ENCODE data around the gene CMTM7. TPM values are rescaled to one million over a fixed set of nuclear protein-coding genes. Genes with fewer than 3 reads are reported as not detected.

The CMTM7 gene
- total RNA-seq, 2 donors from 2014 or later = 15.6 to 33.1 TPM

DNA sequence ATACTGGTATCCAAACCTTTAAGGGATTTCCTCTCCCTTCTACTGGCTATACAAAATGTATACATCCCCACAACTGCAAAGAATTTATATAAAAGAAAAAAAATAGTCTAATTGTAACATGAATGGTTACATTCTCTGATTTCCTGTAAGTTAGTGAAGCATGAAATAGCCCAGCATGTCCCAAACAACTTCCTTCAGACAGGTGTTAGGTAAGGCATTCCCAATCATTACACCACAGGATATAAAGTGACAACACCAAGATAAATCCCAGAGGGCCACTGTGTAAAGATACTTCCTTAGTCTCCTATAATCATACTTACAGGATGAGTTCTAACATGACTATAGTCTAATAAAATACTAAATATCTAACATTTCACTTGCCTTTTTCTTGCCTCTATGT, 103.4 kb downstream of the CMTM7 start:
- Histone ChIP-seq H3K9me3 (no peaks in the 10 kb centered on the region), H3K36me3 (no peaks in the 10 kb centered on the region), H3K27ac (no peak overlapping the region), H3K27me3 (replicated peaks; ENCODE audit: insufficient read depth) (no peaks in the 10 kb centered on the region), H3K4me3 (no peak overlapping the region), H3K4me1 (replicated peaks) (no peaks in the 10 kb centered on the region)
- intact Hi-C loops (cut with DNase I) = no loop called here
- no peak for DNase-seq (ENCODE audit: low spot score)
- no peak for TF ChIP-seq POLR2AphosphoS5 (IDR thresholded peaks at IDR 0.05)
- no peak for TF ChIP-seq CTCF (IDR thresholded peaks at IDR 0.05)
- no peak for TF ChIP-seq POLR2A (IDR thresholded peaks at IDR 0.05)

GRCh38 chr3:32495609-32496008, 104.0 kb downstream of the CMTM7 start:
- Histone ChIP-seq H3K27me3 (replicated peaks; ENCODE audit: insufficient read depth) (no peaks in the 10 kb centered on the region), H3K4me3 (no peak overlapping the region), H3K4me1 (replicated peaks) (no peaks in the 10 kb centered on the region), H3K27ac (no peak overlapping the region), H3K9me3 (no peaks in the 10 kb centered on the region), H3K36me3 (no peaks in the 10 kb centered on the region)
- intact Hi-C loops (cut with DNase I) = no loop called here
- DNase-seq (ENCODE audit: low spot score) = no peak
- TF ChIP-seq POLR2A (IDR thresholded peaks at IDR 0.05) = no peak
- TF ChIP-seq POLR2AphosphoS5 (IDR thresholded peaks at IDR 0.05) = no peak
- TF ChIP-seq CTCF (IDR thresholded peaks at IDR 0.05) = no peak
- 68% methylated on average over 2 of the region's 2 CpGs for WGBS

DNA sequence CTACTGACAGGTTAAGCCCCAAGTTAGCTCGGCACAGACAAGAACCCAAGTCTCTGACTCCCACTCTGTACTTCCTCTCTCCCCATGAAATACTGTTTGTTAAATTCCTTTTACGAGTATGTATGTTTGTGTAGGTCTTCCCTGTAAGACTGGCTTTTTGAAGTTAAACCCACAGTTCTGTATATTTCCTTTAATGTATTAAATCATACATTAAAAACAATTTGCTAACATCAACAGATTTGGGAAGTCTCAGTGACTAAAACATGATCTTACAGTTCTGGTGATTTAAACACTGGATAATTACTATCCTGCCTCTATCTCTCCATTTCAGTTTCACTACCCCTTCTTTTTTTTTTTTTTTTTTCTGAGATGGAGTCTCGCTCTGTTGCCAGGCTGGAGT, 106.6 kb downstream of the CMTM7 start:
- WGBS = 79% methylated on average over 3 of the region's 3 CpGs
- intact Hi-C loops (cut with DNase I) = no loop called here
- Histone ChIP-seq H3K4me3 (no peak overlapping the region), H3K36me3 (no peaks in the 10 kb centered on the region), H3K9me3 (no peaks in the 10 kb centered on the region), H3K27ac (no peak overlapping the region), H3K27me3 (replicated peaks; ENCODE audit: insufficient read depth) (no peaks in the 10 kb centered on the region), H3K4me1 (replicated peaks) (no peaks in the 10 kb centered on the region)
- TF ChIP-seq CTCF (IDR thresholded peaks at IDR 0.05) = no peak
- TF ChIP-seq POLR2AphosphoS5 (IDR thresholded peaks at IDR 0.05) = no peak
- no peak for TF ChIP-seq POLR2A (IDR thresholded peaks at IDR 0.05)
- DNase-seq (ENCODE audit: low spot score) = no peak

DNA sequence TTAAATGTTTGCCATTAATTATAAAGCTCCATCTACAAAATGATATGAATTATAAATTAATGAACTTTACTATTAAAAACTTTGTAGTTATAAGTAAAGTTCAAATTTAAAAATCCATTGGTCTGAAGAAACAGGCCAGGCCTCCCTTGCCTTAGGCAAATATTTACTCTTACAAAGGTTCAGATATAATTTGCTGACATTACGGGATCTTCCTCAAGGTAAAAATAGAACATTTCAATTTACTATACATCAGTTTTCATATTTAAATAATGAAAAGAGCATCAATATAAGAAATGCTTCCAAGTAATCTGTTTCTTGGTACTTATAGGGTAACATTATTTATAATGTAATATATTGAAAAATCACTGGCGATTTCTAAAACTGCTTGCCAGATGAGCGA, 107.3 kb downstream of the CMTM7 start:
- Histone ChIP-seq H3K4me1 (replicated peaks) (no peaks in the 10 kb centered on the region), H3K27ac (no peak overlapping the region), H3K9me3 (no peaks in the 10 kb centered on the region), H3K36me3 (no peaks in the 10 kb centered on the region), H3K27me3 (replicated peaks; ENCODE audit: insufficient read depth) (no peaks in the 10 kb centered on the region), H3K4me3 (no peak overlapping the region)
- TF ChIP-seq CTCF (IDR thresholded peaks at IDR 0.05) (no peak), POLR2A (IDR thresholded peaks at IDR 0.05) (no peak), POLR2AphosphoS5 (IDR thresholded peaks at IDR 0.05) (no peak)
- 85% methylated on average over 3 of the region's 3 CpGs for WGBS
- intact Hi-C loops (cut with DNase I) = no loop called here
- no peak for DNase-seq (ENCODE audit: low spot score)

DNA sequence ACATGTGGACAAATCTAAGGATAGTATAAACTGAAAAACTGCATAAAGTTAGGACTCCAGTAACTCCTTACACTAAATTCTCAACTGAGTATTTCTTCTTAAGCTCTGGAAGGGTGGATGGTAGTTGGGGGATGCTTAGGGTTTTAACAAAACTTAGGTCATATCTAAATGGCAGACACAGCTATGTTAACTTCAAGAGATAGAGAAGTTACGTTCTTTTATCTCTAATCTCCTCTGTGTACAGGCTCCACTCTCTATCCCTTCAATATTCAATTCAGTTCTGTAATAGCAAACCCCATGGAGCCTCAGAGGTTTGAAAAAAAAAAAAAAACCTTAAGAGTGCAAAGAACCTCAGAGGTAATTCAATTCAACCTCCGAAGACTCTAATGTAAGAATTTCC, 107.9 kb downstream of the CMTM7 start:
- no peak overlapping the region for H3K27ac ChIP-seq

More for the DNA sequence above, 107.9 kb downstream of the CMTM7 start:
- Histone ChIP-seq H3K9me3 (no peaks in the 10 kb centered on the region), H3K4me1 (replicated peaks) (no peaks in the 10 kb centered on the region), H3K27me3 (replicated peaks; ENCODE audit: insufficient read depth) (no peaks in the 10 kb centered on the region), H3K36me3 (no peaks in the 10 kb centered on the region), H3K4me3 (no peak overlapping the region)
- TF ChIP-seq POLR2A (IDR thresholded peaks at IDR 0.05) (no peak), POLR2AphosphoS5 (IDR thresholded peaks at IDR 0.05) (no peak), CTCF (IDR thresholded peaks at IDR 0.05) (no peak)
- WGBS = 88% methylated on average over 2 of the region's 2 CpGs
- intact Hi-C loops (cut with DNase I) = no loop called here
- no peak for DNase-seq (ENCODE audit: low spot score)
